Liver (tissue), 9 donors: ENCODE measurements around the gene LOX. TPM values are rescaled to one million over a fixed set of nuclear protein-coding genes. Genes with fewer than 3 reads are reported as not detected.

Experiments used
- DNase-seq: peaks from one replicate; pipeline ENCODE4 v3.0.0-alpha.2; 2017; ENCODE audit warnings: low spot score
- H3K27ac ChIP-seq, 2 donors: one replicate each; pipeline ENCODE4 v1.7.0; 2013; ENCODE audit warnings: inconsistent platforms in 2 of 2, low read length in 2 of 2, control low read depth in 1 of 2, low read depth in 1 of 2, mild to moderate bottlenecking in 1 of 2
- H3K27me3 ChIP-seq, 4 donors: one replicate each; pipeline versions ENCODE4 v1.6.1 to v1.7.0; 2013; ENCODE audit warnings: low read length in 3 of 4, inconsistent platforms in 1 of 4, mild to moderate bottlenecking in 1 of 4, moderate library complexity in 1 of 4; ENCODE audit not compliant: control insufficient read depth in 4 of 4, insufficient read depth in 4 of 4
- H3K36me3 ChIP-seq, 4 donors: one replicate each; pipeline versions ENCODE4 v1.6.1 to v1.7.0; 2013; ENCODE audit warnings: low read length in 3 of 4, mild to moderate bottlenecking in 3 of 4, low read depth in 1 of 4, moderate library complexity in 1 of 4; ENCODE audit not compliant: control insufficient read depth in 4 of 4, insufficient read depth in 3 of 4
- H3K4me1 ChIP-seq, 4 donors: one replicate each; pipeline versions ENCODE4 v1.6.1 to v1.7.0; 2013; ENCODE audit warnings: low read length in 3 of 4, mild to moderate bottlenecking in 3 of 4, moderate library complexity in 1 of 4; ENCODE audit not compliant: control insufficient read depth in 4 of 4, insufficient read depth in 4 of 4
- H3K4me3 ChIP-seq, 3 donors: one replicate each; pipeline versions ENCODE4 v1.6.1 to v1.7.0; 2013; ENCODE audit warnings: low read length in 3 of 3, control low read depth in 1 of 3, low read depth in 1 of 3, mild to moderate bottlenecking in 1 of 3
- H3K9ac ChIP-seq, 2 donors: one replicate each; pipeline ENCODE4 v1.7.0; 2013; ENCODE audit warnings: low read length in 2 of 2, mild to moderate bottlenecking in 2 of 2, moderate library complexity in 2 of 2, control low read depth in 1 of 2, low read depth in 1 of 2
- H3K9me3 ChIP-seq, 4 donors: one replicate each; pipeline versions ENCODE4 v1.6.1 to v1.7.0; 2013; ENCODE audit warnings: low read length in 3 of 4; ENCODE audit not compliant: control insufficient read depth in 4 of 4
- EGR1 ChIP-seq, 2 donors: IDR thresholded peaks; 2 replicates each; pipeline ENCODE4 v1.6.1; 2016 to 2018; ENCODE audit warnings: antibody characterized with exemption in 2 of 2, low read depth in 2 of 2
- FOXA1 ChIP-seq: IDR thresholded peaks from 2 replicates; pipeline ENCODE4 v1.6.1; 2016; ENCODE audit warnings: antibody characterized with exemption
- FOXA2 ChIP-seq: IDR thresholded peaks from 2 replicates; pipeline ENCODE4 v1.6.1; 2016; ENCODE audit warnings: antibody characterized with exemption
- GABPA ChIP-seq, 2 donors: IDR thresholded peaks in 1 of 2; conservative IDR thresholded peaks in 1 of 2; 2 replicates each; pipeline ENCODE4 v1.6.1; 2016; ENCODE audit warnings: antibody characterized with exemption in 2 of 2, mild to moderate bottlenecking in 1 of 2, moderate library complexity in 1 of 2
- HNF4A ChIP-seq, 2 donors: conservative IDR thresholded peaks; 2 replicates each; pipeline ENCODE4 v1.6.1; 2016; ENCODE audit warnings: antibody characterized with exemption in 2 of 2, mild to moderate bottlenecking in 2 of 2
- HNF4G ChIP-seq: IDR thresholded peaks from 2 replicates; pipeline ENCODE4 v1.6.1; 2016; ENCODE audit warnings: antibody characterized with exemption
- JUND ChIP-seq, 2 donors: IDR thresholded peaks; 2 replicates each; pipeline ENCODE4 v1.6.1; 2016; ENCODE audit warnings: antibody characterized with exemption in 2 of 2
- NR2F2 ChIP-seq: IDR thresholded peaks from 2 replicates; pipeline ENCODE4 v1.6.1; 2016; ENCODE audit warnings: antibody characterized with exemption
- RAD21 ChIP-seq, 2 donors: IDR thresholded peaks; 2 replicates each; pipeline ENCODE4 v1.6.1; 2016; ENCODE audit warnings: antibody characterized with exemption in 2 of 2, mild to moderate bottlenecking in 2 of 2
- RXRA ChIP-seq, 2 donors: IDR thresholded peaks; 2 replicates each; pipeline ENCODE4 v1.6.1; 2017 to 2018; ENCODE audit warnings: antibody characterized with exemption in 2 of 2, mild to moderate bottlenecking in 1 of 2
- SP1 ChIP-seq: IDR thresholded peaks from 2 replicates; pipeline ENCODE4 v1.6.1; 2018; ENCODE audit warnings: antibody characterized with exemption, mild to moderate bottlenecking
- TAF1 ChIP-seq: conservative IDR thresholded peaks from 2 replicates; pipeline ENCODE4 v1.6.1; 2016; ENCODE audit warnings: antibody characterized with exemption, mild to moderate bottlenecking
- YY1 ChIP-seq: IDR thresholded peaks from 2 replicates; pipeline ENCODE4 v1.6.1; 2016; ENCODE audit warnings: antibody characterized with exemption, mild to moderate bottlenecking
- WGBS: extraction: QIAGEN DNeasy Blood & Tissue Kit; methylation state at CpG from one replicate; pipeline ENCODE4 v1.1.7; 2013; 5-methylcytosine and 5-hydroxymethylcytosine counted together
- polyA plus RNA-seq, 2 donors: library from polyadenylated mRNA; stranded (reverse) in 1 of 2; unstranded in 1 of 2; fragments of 200-250 nt in 1 of 2; fragments of >200 nt in 1 of 2; fragmentation: Nextera tagmentation in 1 of 2; extraction: Ambion mirVana in 1 of 2; gene quantifications; one replicate each; pipeline versions ENCODE4 v1.2.1 to v1.2.3, GENCODE V29; 2013 to 2015
- total RNA-seq, 2 donors: library from RNA; depleted of rRNA; stranded (reverse); fragments of >200 nt; gene quantifications; one replicate each; pipeline ENCODE4 v1.2.3, GENCODE V29; 2014
- TF ChIP-seq, protein P1 (sequence below): IDR thresholded peaks from 2 replicates; pipeline ENCODE4 v1.6.1; 2016; ENCODE audit warnings: antibody characterized with exemption
- TF ChIP-seq, protein P2 (sequence below): fragments of 150-350 bp; IDR thresholded peaks from 2 replicates; pipeline ENCODE4 v1.5.1; 2017; ENCODE audit warnings: improper control_type of control experiment, low read depth, low read length; ENCODE audit not compliant: missing input control
- TF ChIP-seq, protein P3 (sequence below): IDR thresholded peaks from 2 replicates; pipeline ENCODE4 v1.6.1; 2016; ENCODE audit warnings: antibody characterized with exemption, mild to moderate bottlenecking
- TF ChIP-seq, protein P4 (sequence below): IDR thresholded peaks from 2 replicates; pipeline ENCODE4 v1.6.1; 2016; ENCODE audit warnings: antibody characterized with exemption
- TF ChIP-seq, protein P5 (sequence below): IDR thresholded peaks from 2 replicates; pipeline ENCODE4 v1.6.1; 2016; ENCODE audit warnings: antibody characterized with exemption
- donor health status: healthy.
- donor health status: healthy.
- donor health status: healthy.
- donor health status: healthy.
- donor health status: healthy.

Gene LOX
- total and polyA plus RNA-seq, 4 donors: 0.42 to 2.2 (median 0.92) TPM

DNA sequence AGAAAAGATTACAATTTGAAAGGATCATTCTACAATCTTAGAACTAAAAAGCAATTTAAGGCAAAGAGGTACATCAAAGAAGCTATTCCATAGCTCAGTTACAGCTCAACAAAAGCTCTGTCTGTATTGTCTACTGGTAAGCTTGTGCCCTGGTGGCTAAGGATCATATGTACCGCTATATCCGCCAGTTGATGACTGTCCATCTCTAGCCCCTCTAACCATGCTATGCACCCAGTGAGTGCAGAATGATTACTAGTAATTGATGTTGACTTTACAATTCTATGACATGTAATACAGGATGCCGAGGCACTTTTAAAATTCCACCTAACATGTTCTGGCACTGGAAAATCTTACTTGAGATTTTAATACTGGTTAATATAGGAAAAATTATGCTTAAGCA is 13.1 kb downstream of the LOX start:
- H3K27ac ChIP-seq: no peak overlapping the region
- H3K36me3 ChIP-seq: peaks cover 0 to 2% (median 0%) of the 10 kb centered on the region in 4 donors
- H3K9me3 ChIP-seq: no peaks in the 10 kb centered on the region
- no peak overlapping the region for H3K4me3 ChIP-seq
- TF ChIP-seq FOXA2: no peak
- TF ChIP-seq, protein P1, sequence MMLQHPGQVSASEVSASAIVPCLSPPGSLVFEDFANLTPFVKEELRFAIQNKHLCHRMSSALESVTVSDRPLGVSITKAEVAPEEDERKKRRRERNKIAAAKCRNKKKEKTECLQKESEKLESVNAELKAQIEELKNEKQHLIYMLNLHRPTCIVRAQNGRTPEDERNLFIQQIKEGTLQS: no peak
- TF ChIP-seq EGR1 (IDR thresholded peaks at IDR 0.05; ENCODE audit: low read depth in 2 of 2): no peak
- TF ChIP-seq NR2F2: no peak
- TF ChIP-seq, protein P2, sequence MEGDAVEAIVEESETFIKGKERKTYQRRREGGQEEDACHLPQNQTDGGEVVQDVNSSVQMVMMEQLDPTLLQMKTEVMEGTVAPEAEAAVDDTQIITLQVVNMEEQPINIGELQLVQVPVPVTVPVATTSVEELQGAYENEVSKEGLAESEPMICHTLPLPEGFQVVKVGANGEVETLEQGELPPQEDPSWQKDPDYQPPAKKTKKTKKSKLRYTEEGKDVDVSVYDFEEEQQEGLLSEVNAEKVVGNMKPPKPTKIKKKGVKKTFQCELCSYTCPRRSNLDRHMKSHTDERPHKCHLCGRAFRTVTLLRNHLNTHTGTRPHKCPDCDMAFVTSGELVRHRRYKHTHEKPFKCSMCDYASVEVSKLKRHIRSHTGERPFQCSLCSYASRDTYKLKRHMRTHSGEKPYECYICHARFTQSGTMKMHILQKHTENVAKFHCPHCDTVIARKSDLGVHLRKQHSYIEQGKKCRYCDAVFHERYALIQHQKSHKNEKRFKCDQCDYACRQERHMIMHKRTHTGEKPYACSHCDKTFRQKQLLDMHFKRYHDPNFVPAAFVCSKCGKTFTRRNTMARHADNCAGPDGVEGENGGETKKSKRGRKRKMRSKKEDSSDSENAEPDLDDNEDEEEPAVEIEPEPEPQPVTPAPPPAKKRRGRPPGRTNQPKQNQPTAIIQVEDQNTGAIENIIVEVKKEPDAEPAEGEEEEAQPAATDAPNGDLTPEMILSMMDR: no peak
- no peak for TF ChIP-seq TAF1
- TF ChIP-seq, protein P3, sequence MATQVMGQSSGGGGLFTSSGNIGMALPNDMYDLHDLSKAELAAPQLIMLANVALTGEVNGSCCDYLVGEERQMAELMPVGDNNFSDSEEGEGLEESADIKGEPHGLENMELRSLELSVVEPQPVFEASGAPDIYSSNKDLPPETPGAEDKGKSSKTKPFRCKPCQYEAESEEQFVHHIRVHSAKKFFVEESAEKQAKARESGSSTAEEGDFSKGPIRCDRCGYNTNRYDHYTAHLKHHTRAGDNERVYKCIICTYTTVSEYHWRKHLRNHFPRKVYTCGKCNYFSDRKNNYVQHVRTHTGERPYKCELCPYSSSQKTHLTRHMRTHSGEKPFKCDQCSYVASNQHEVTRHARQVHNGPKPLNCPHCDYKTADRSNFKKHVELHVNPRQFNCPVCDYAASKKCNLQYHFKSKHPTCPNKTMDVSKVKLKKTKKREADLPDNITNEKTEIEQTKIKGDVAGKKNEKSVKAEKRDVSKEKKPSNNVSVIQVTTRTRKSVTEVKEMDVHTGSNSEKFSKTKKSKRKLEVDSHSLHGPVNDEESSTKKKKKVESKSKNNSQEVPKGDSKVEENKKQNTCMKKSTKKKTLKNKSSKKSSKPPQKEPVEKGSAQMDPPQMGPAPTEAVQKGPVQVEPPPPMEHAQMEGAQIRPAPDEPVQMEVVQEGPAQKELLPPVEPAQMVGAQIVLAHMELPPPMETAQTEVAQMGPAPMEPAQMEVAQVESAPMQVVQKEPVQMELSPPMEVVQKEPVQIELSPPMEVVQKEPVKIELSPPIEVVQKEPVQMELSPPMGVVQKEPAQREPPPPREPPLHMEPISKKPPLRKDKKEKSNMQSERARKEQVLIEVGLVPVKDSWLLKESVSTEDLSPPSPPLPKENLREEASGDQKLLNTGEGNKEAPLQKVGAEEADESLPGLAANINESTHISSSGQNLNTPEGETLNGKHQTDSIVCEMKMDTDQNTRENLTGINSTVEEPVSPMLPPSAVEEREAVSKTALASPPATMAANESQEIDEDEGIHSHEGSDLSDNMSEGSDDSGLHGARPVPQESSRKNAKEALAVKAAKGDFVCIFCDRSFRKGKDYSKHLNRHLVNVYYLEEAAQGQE: no peak
- no peak for TF ChIP-seq SP1
- TF ChIP-seq GABPA (IDR thresholded peaks at IDR 0.05 in 1 of 2, conservative IDR thresholded peaks at IDR 0.05 in 1 of 2): no peak
- TF ChIP-seq JUND (IDR thresholded peaks at IDR 0.05): no peak
- TF ChIP-seq HNF4A (conservative IDR thresholded peaks at IDR 0.05): no peak
- 96% methylated on average over 3 of the region's 3 CpGs for WGBS
- no peak for DNase-seq
- H3K4me1 ChIP-seq: no peaks in the 10 kb centered on the region
- H3K27me3 ChIP-seq: no peaks in the 10 kb centered on the region
- no peak overlapping the region for H3K9ac ChIP-seq

DNA sequence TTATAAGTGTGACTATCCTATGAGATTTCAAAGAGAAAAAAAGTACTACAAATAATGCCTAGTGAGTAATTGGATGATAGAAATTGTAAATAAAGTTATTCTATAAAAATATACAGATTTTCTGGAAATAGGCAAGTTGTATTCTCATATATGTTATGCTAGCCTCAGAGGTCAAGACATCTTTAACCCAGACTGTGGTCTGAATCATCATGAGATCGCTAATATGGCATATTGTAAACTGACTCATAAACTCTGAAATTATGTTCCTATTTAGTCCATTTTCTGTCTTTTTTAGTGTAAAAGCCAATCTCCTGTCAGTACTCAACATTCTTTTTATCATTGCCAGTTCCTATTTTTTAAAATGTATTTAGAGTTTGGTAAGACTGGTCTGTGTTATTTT is 14.2 kb downstream of the LOX start:
- H3K27ac ChIP-seq: no peak overlapping the region
- DNase-seq: no peak
- 90% methylated on average over 1 of the region's 1 CpG for WGBS
- H3K36me3 ChIP-seq: no peaks in the 10 kb centered on the region
- H3K9ac ChIP-seq: no peak overlapping the region
- H3K4me3 ChIP-seq: no peak overlapping the region
- H3K9me3 ChIP-seq: no peaks in the 10 kb centered on the region
- H3K4me1 ChIP-seq: no peaks in the 10 kb centered on the region
- H3K27me3 ChIP-seq: no peaks in the 10 kb centered on the region
- no peak for TF ChIP-seq JUND (IDR thresholded peaks at IDR 0.05)
- no peak for TF ChIP-seq FOXA1
- TF ChIP-seq, protein P3: no peak
- TF ChIP-seq HNF4G: no peak
- no peak for TF ChIP-seq FOXA2
- TF ChIP-seq, protein P4, sequence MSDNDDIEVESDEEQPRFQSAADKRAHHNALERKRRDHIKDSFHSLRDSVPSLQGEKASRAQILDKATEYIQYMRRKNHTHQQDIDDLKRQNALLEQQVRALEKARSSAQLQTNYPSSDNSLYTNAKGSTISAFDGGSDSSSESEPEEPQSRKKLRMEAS: no peak
- no peak for TF ChIP-seq YY1
- no peak for TF ChIP-seq EGR1 (IDR thresholded peaks at IDR 0.05; ENCODE audit: low read depth in 2 of 2)
- TF ChIP-seq NR2F2: no peak
- TF ChIP-seq RAD21 (IDR thresholded peaks at IDR 0.05): no peak
- no peak for TF ChIP-seq GABPA (IDR thresholded peaks at IDR 0.05 in 1 of 2, conservative IDR thresholded peaks at IDR 0.05 in 1 of 2)
- no peak for TF ChIP-seq SP1
- TF ChIP-seq, protein P5, sequence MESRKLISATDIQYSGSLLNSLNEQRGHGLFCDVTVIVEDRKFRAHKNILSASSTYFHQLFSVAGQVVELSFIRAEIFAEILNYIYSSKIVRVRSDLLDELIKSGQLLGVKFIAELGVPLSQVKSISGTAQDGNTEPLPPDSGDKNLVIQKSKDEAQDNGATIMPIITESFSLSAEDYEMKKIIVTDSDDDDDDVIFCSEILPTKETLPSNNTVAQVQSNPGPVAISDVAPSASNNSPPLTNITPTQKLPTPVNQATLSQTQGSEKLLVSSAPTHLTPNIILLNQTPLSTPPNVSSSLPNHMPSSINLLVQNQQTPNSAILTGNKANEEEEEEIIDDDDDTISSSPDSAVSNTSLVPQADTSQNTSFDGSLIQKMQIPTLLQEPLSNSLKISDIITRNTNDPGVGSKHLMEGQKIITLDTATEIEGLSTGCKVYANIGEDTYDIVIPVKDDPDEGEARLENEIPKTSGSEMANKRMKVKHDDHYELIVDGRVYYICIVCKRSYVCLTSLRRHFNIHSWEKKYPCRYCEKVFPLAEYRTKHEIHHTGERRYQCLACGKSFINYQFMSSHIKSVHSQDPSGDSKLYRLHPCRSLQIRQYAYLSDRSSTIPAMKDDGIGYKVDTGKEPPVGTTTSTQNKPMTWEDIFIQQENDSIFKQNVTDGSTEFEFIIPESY: no peak
- TF ChIP-seq RXRA (IDR thresholded peaks at IDR 0.05): no peak
- TF ChIP-seq, protein P2: no peak
